ENCODE results near the gene IL2RA.

IL2RA gene

DNA sequence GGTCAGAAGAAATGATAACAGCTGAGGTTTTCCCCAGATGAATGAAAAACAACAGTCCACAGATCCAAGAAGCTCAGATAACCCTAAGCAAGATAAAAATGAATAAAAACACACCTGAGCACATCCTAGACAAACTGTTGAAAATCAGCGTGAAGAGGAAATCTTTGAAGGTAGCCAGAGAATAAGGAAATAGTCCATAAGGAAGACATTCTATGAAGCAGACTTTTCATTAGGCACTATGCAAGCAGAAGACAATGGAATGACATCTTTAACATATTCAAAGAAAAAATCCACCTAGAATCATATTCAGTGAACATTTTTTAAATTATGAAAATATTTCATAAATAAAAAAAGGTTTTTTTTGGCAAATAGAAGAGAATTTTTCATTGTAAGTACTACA lies 69.8 kb downstream of the IL2RA start:
- no CpG with 5 or more reads among the region's 1 CpG for WGBS, 2 experiments (ENCODE audit: insufficient coverage in 2 of 2)
- Histone ChIP-seq H3K36me3 (ENCODE audit: control insufficient read depth, insufficient read depth, low read length) (no peaks in the 10 kb centered on the region), H3K4me1 (ENCODE audit: control insufficient read depth, insufficient read depth, low read length, poor library complexity, severe bottlenecking) (no peaks in the 10 kb centered on the region), H3K4me3 (ENCODE audit: extremely low read depth, insufficient read depth, low read length, poor library complexity, severe bottlenecking) (no peak overlapping the region), H3K9me3 (ENCODE audit: control insufficient read depth, low read length) (peaks cover 5% of the 10 kb centered on the region), H3K27ac (ENCODE audit: low read depth, low read length, severe bottlenecking) (no peak overlapping the region)

- Histone ChIP-seq H3K27ac (ENCODE audit: low read depth, low read length, severe bottlenecking) (no peak overlapping the region), H3K36me3 (ENCODE audit: control insufficient read depth, insufficient read depth, low read length) (no peaks in the 10 kb centered on the region), H3K9me3 (ENCODE audit: control insufficient read depth, low read length) (peaks cover 5% of the 10 kb centered on the region), H3K4me1 (ENCODE audit: control insufficient read depth, insufficient read depth, low read length, poor library complexity, severe bottlenecking) (no peaks in the 10 kb centered on the region), H3K4me3 (ENCODE audit: extremely low read depth, insufficient read depth, low read length, poor library complexity, severe bottlenecking) (no peak overlapping the region)
Observed at GRCh38 chr10:5991708-5992107, 70.5 kb downstream of the IL2RA start.

- WGBS, 2 experiments (ENCODE audit: insufficient coverage in 2 of 2), result 100% methylated on average over 1 of the region's 2 CpGs; no CpG with 5 or more reads in 1 of the 2 experiments
- H3K4me1 ChIP-seq (ENCODE audit: control insufficient read depth, insufficient read depth, low read length, poor library complexity, severe bottlenecking), result no peaks in the 10 kb centered on the region
- no peaks in the 10 kb centered on the region for H3K36me3 ChIP-seq (ENCODE audit: control insufficient read depth, insufficient read depth, low read length)
- peaks cover 5% of the 10 kb centered on the region for H3K9me3 ChIP-seq (ENCODE audit: control insufficient read depth, low read length)
- H3K4me3 ChIP-seq (ENCODE audit: extremely low read depth, insufficient read depth, low read length, poor library complexity, severe bottlenecking), result no peak overlapping the region
- no peak overlapping the region for H3K27ac ChIP-seq (ENCODE audit: low read depth, low read length, severe bottlenecking)
Observed at GRCh38 chr10:5989756-5990155, 72.4 kb downstream of the IL2RA start.

GRCh38 chr10:5988336-5988920 lies 73.7 kb downstream of the IL2RA start:
- Histone ChIP-seq H3K4me1 (ENCODE audit: control insufficient read depth, insufficient read depth, low read length, poor library complexity, severe bottlenecking) (no peaks in the 10 kb centered on the region), H3K4me3 (ENCODE audit: extremely low read depth, insufficient read depth, low read length, poor library complexity, severe bottlenecking) (no peak overlapping the region), H3K27ac (ENCODE audit: low read depth, low read length, severe bottlenecking) (no peak overlapping the region), H3K9me3 (ENCODE audit: control insufficient read depth, low read length) (peaks cover 4% of the 10 kb centered on the region), H3K36me3 (ENCODE audit: control insufficient read depth, insufficient read depth, low read length) (no peaks in the 10 kb centered on the region)
- WGBS, 2 experiments (ENCODE audit: insufficient coverage in 2 of 2), result 87 to 94% methylated on average over 7 to 10 of the region's 10 CpGs

DNA sequence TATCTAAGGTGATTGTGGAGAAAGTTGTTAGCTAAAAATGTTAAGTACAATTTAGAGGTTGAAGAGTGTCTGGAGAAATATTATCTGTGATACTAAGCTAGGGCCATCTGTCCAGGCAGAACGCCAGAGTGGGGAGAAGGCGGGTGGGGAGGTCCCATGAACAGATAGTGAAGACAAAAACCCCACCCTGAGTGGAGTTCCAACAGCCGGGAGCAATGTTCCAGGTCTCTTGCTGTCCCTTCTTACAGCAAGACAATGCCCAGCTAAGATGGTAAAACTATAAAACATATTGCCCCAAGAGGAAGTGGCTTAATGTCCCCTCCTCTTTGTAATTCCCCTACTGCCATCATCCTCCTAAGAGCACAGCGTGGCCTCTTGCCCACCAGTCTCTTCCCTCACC lies 74.4 kb downstream of the IL2RA start:
- Histone ChIP-seq H3K27ac (ENCODE audit: low read depth, low read length, severe bottlenecking) (no peak overlapping the region), H3K9me3 (ENCODE audit: control insufficient read depth, low read length) (no peaks in the 10 kb centered on the region), H3K36me3 (ENCODE audit: control insufficient read depth, insufficient read depth, low read length) (no peaks in the 10 kb centered on the region), H3K4me3 (ENCODE audit: extremely low read depth, insufficient read depth, low read length, poor library complexity, severe bottlenecking) (no peak overlapping the region), H3K4me1 (ENCODE audit: control insufficient read depth, insufficient read depth, low read length, poor library complexity, severe bottlenecking) (no peaks in the 10 kb centered on the region)
- 90 to 94% methylated on average over 3 to 4 of the region's 4 CpGs for WGBS, 2 experiments (ENCODE audit: insufficient coverage in 2 of 2)

GRCh38 chr10:5985029-5985428 lies 77.1 kb downstream of the IL2RA start:
- H3K27ac ChIP-seq (ENCODE audit: low read depth, low read length, severe bottlenecking), result no peak overlapping the region
- H3K36me3 ChIP-seq (ENCODE audit: control insufficient read depth, insufficient read depth, low read length), result no peaks in the 10 kb centered on the region
- no peak overlapping the region for H3K4me3 ChIP-seq (ENCODE audit: extremely low read depth, insufficient read depth, low read length, poor library complexity, severe bottlenecking)
- H3K9me3 ChIP-seq (ENCODE audit: control insufficient read depth, low read length), result no peaks in the 10 kb centered on the region
- WGBS, 2 experiments (ENCODE audit: insufficient coverage in 2 of 2), result 78 to 83% methylated on average over 3 of the region's 5 CpGs
- H3K4me1 ChIP-seq (ENCODE audit: control insufficient read depth, insufficient read depth, low read length, poor library complexity, severe bottlenecking), result no peaks in the 10 kb centered on the region

- H3K4me3 ChIP-seq (ENCODE audit: extremely low read depth, insufficient read depth, low read length, poor library complexity, severe bottlenecking), result no peak overlapping the region
- H3K4me1 ChIP-seq (ENCODE audit: control insufficient read depth, insufficient read depth, low read length, poor library complexity, severe bottlenecking), result no peaks in the 10 kb centered on the region
- WGBS, 2 experiments (ENCODE audit: insufficient coverage in 2 of 2), result 86 to 89% methylated on average over 7 to 8 of the region's 9 CpGs
- H3K36me3 ChIP-seq (ENCODE audit: control insufficient read depth, insufficient read depth, low read length), result no peaks in the 10 kb centered on the region
- no peak overlapping the region for H3K27ac ChIP-seq (ENCODE audit: low read depth, low read length, severe bottlenecking)
- H3K9me3 ChIP-seq (ENCODE audit: control insufficient read depth, low read length), result no peaks in the 10 kb centered on the region
Observed at GRCh38 chr10:5983774-5984173, 78.4 kb downstream of the IL2RA start.

GRCh38 chr10:5981529-5981928 lies 80.6 kb downstream of the IL2RA start:
- WGBS, 2 experiments (ENCODE audit: insufficient coverage in 2 of 2), result 82 to 88% methylated on average over 9 of the region's 9 CpGs
- no peak overlapping the region for H3K27ac ChIP-seq (ENCODE audit: low read depth, low read length, severe bottlenecking)
- no peaks in the 10 kb centered on the region for H3K4me1 ChIP-seq (ENCODE audit: control insufficient read depth, insufficient read depth, low read length, poor library complexity, severe bottlenecking)
- no peaks in the 10 kb centered on the region for H3K9me3 ChIP-seq (ENCODE audit: control insufficient read depth, low read length)
- no peak overlapping the region for H3K4me3 ChIP-seq (ENCODE audit: extremely low read depth, insufficient read depth, low read length, poor library complexity, severe bottlenecking)
- no peaks in the 10 kb centered on the region for H3K36me3 ChIP-seq (ENCODE audit: control insufficient read depth, insufficient read depth, low read length)

- Histone ChIP-seq H3K27ac (ENCODE audit: low read depth, low read length, severe bottlenecking) (no peak overlapping the region), H3K9me3 (ENCODE audit: control insufficient read depth, low read length) (no peaks in the 10 kb centered on the region), H3K36me3 (ENCODE audit: control insufficient read depth, insufficient read depth, low read length) (no peaks in the 10 kb centered on the region), H3K4me1 (ENCODE audit: control insufficient read depth, insufficient read depth, low read length, poor library complexity, severe bottlenecking) (no peaks in the 10 kb centered on the region), H3K4me3 (ENCODE audit: extremely low read depth, insufficient read depth, low read length, poor library complexity, severe bottlenecking) (peak overlapping the region; percentile 49)
- 11 to 13% methylated on average over 5 of the region's 6 CpGs for WGBS, 2 experiments (ENCODE audit: insufficient coverage in 2 of 2)
Observed at GRCh38 chr10:5978230-5978489, 84.0 kb downstream of the IL2RA start.

- H3K27ac ChIP-seq (ENCODE audit: low read depth, low read length, severe bottlenecking), result no peak within 1 kb of the TSS
- WGBS, 2 experiments (ENCODE audit: insufficient coverage in 2 of 2), result 0 to 1% methylated on average over 58 to 71 of the region's 80 CpGs
- peak within 1 kb of the TSS; percentile 49 for H3K4me3 ChIP-seq (ENCODE audit: extremely low read depth, insufficient read depth, low read length, poor library complexity, severe bottlenecking)
- H3K4me1 ChIP-seq (ENCODE audit: control insufficient read depth, insufficient read depth, low read length, poor library complexity, severe bottlenecking), result no peaks in the 10 kb centered on the region
- no peaks in the 10 kb centered on the region for H3K36me3 ChIP-seq (ENCODE audit: control insufficient read depth, insufficient read depth, low read length)
- H3K9me3 ChIP-seq (ENCODE audit: control insufficient read depth, low read length), result no peaks in the 10 kb centered on the region
Observed at GRCh38 chr10:5977471-5978229, 84.5 kb downstream of the IL2RA start, which contains the start of gene IL15RA. IL15RA (minus strand) TSS chr10:5977543; CDS start chr10:5977492, 51 bp downstream.

All from mesodermal cell (in vitro differentiated cells).